Measurements from ENCODE around the gene OR1J4. TPM values are rescaled to one million over a fixed set of nuclear protein-coding genes. Genes with fewer than 3 reads are reported as not detected.

OR1J4 gene
- total RNA-seq, 1 donor from 2014 or later: not detected

Other genes starting within 250 kb of the OR1J4 start
- gene PTGS1, start 148.1 kb upstream of the OR1J4 start, total RNA-seq: 24.1 TPM
- gene OR1J1, start 41.2 kb upstream of the OR1J4 start, total RNA-seq: not detected
- gene OR1J2, start 8.3 kb upstream of the OR1J4 start, total RNA-seq: not detected
- not detected for gene OR1N1, start 8.2 kb downstream of the OR1J4 start, total RNA-seq
- not detected for gene OR1N2, start 34.0 kb downstream of the OR1J4 start, total RNA-seq
- not detected for gene OR1L8, start 64.2 kb downstream of the OR1J4 start, total RNA-seq
- not detected for gene OR1Q1, start 95.6 kb downstream of the OR1J4 start, total RNA-seq
- not detected for gene OR1B1, start 138.5 kb downstream of the OR1J4 start, total RNA-seq
- not detected for gene OR1L1, start 142.6 kb downstream of the OR1J4 start, total RNA-seq
- gene OR1L3, start 156.0 kb downstream of the OR1J4 start, total RNA-seq: not detected
- gene OR1L4, start 204.8 kb downstream of the OR1J4 start, total RNA-seq: not detected
- gene OR1L6, start 223.2 kb downstream of the OR1J4 start, total RNA-seq: not detected

Data from mucosa of gallbladder (tissue), 1 donor.